Common myeloid progenitor, CD34-positive (primary cell): Measurements from ENCODE around the gene SELENOO.

Experiments
- CTCF ChIA-PET: fragments of 350-600 bp; sonication (Branson Sonifier 250); formaldehyde crosslinking; loops from one replicate; lab custom pipeline; 2021; ENCODE audit warnings: antibody characterized with exemption; lab: Charles Lee
- POLR2A ChIA-PET: fragments of 350-600 bp; sonication (Branson Sonifier 250); formaldehyde crosslinking; loops from one replicate; lab custom pipeline; 2021; ENCODE audit warnings: antibody characterized with exemption; lab: Charles Lee
- DNase-seq, 3 donors: peaks; one replicate each; pipeline versions ENCODE4 v3.0.0 to v3.0.0-alpha.2; 2013
- H3K27ac ChIP-seq, 2 experiments: 1 replicate in 1 of 2; 2 replicates in 1 of 2; pipeline ENCODE4 v1.7.0; 2013; ENCODE audit warnings: inconsistent platforms in 2 of 2, low read length in 2 of 2, mild to moderate bottlenecking in 2 of 2, low read depth in 1 of 2, moderate library complexity in 1 of 2; ENCODE audit not compliant: severe bottlenecking in 2 of 2, insufficient read depth in 1 of 2, poor library complexity in 1 of 2
- H3K27me3 ChIP-seq, 5 experiments: replicated peaks in 2 of 5; 1 replicate in 3 of 5; 2 replicates in 2 of 5; pipeline versions ENCODE4 v1.6.1 to v1.7.0; 2013; ENCODE audit warnings: low read length in 4 of 5, mild to moderate bottlenecking in 2 of 5, moderate library complexity in 2 of 5, inconsistent platforms in 1 of 5; ENCODE audit not compliant: insufficient read depth in 5 of 5, control insufficient read depth in 4 of 5
- H3K36me3 ChIP-seq, 4 experiments: 1 replicate in 2 of 4; 2 replicates in 2 of 4; pipeline versions ENCODE4 v1.6.1 to v1.7.0; 2013; ENCODE audit warnings: low read length in 3 of 4, control low read depth in 1 of 4, mild to moderate bottlenecking in 1 of 4; ENCODE audit not compliant: control insufficient read depth in 4 of 4, insufficient read depth in 4 of 4
- H3K4me1 ChIP-seq, 4 experiments: 1 replicate in 3 of 4; 2 replicates in 1 of 4; pipeline versions ENCODE4 v1.6.1 to v1.7.1; 2013; ENCODE audit warnings: low read length in 3 of 4, mild to moderate bottlenecking in 3 of 4, control low read depth in 1 of 4, inconsistent platforms in 1 of 4, moderate library complexity in 1 of 4; ENCODE audit not compliant: control insufficient read depth in 4 of 4, insufficient read depth in 4 of 4; ENCODE audit errors: control extremely low read depth in 1 of 4
- H3K4me3 ChIP-seq, 7 experiments: 1 replicate in 4 of 7; 2 replicates in 3 of 7; pipeline versions ENCODE4 v1.5.1 to v1.7.0; 2013; ENCODE audit warnings: mild to moderate bottlenecking in 7 of 7, low read length in 6 of 7, moderate library complexity in 6 of 7, inconsistent platforms in 2 of 7, low read depth in 2 of 7, control low read depth in 1 of 7; ENCODE audit not compliant: insufficient read depth in 4 of 7, control insufficient read depth in 1 of 7; ENCODE audit errors: extremely low read depth in 1 of 7
- H3K9me3 ChIP-seq, 5 experiments: 1 replicate in 4 of 5; 2 replicates in 1 of 5; pipeline versions ENCODE4 v1.6.1 to v1.7.1; 2013; ENCODE audit warnings: low read length in 4 of 5, mild to moderate bottlenecking in 2 of 5, inconsistent platforms in 1 of 5, low read depth in 1 of 5, moderate library complexity in 1 of 5; ENCODE audit not compliant: control insufficient read depth in 4 of 5, insufficient read depth in 2 of 5; ENCODE audit errors: control extremely low read depth in 1 of 5
- WGBS: methylation state at CpG from one replicate; pipeline ENCODE4 v1.1.5; 2013; ENCODE audit not compliant: insufficient coverage; 5-methylcytosine and 5-hydroxymethylcytosine counted together

Gene SELENOO

GRCh38 chr22:50228366-50228765 is 27.6 kb downstream of the SELENOO start:
- Histone ChIP-seq H3K27me3 (no peaks in the 10 kb centered on the region), H3K4me3 (no peak overlapping the region), H3K4me1 (no peaks in the 10 kb centered on the region), H3K36me3 (peaks cover 3 to 68% (median 36%) of the 10 kb centered on the region in 4 experiments), H3K27ac (no peak overlapping the region), H3K9me3 (no peaks in the 10 kb centered on the region)
- WGBS, result 97% methylated on average over 9 of the region's 9 CpGs
- no peak for DNase-seq
- ChIA-PET POLR2A (no interaction called here), CTCF (no interaction called here)

GRCh38 chr22:50229370-50229769 is 28.6 kb downstream of the SELENOO start:
- Histone ChIP-seq H3K4me1 (no peaks in the 10 kb centered on the region), H3K36me3 (peaks cover 3 to 64% (median 33%) of the 10 kb centered on the region in 4 experiments), H3K9me3 (no peaks in the 10 kb centered on the region), H3K27me3 (no peaks in the 10 kb centered on the region), H3K4me3 (no peak overlapping the region), H3K27ac (no peak overlapping the region)
- DNase-seq, result no peak
- ChIA-PET CTCF (interaction anchor here (0.8 to 1.7 kb wide), 2 partner anchors 7 to 10 kb away, joined by 3 to 4 read pairs; no protein-coding TSS in a partner anchor), POLR2A (no interaction called here)
- 99% methylated on average over 12 of the region's 16 CpGs for WGBS

GRCh38 chr22:50232481-50233151 is 31.8 kb downstream of the SELENOO start:
- Histone ChIP-seq H3K9me3 (no peaks in the 10 kb centered on the region), H3K4me3 (no peak overlapping the region), H3K36me3 (peaks cover 4 to 47% (median 26%) of the 10 kb centered on the region in 4 experiments), H3K27ac (no peak overlapping the region), H3K4me1 (no peaks in the 10 kb centered on the region), H3K27me3 (no peaks in the 10 kb centered on the region)
- POLR2A ChIA-PET, result no interaction called here
- no peak for DNase-seq
- WGBS, result 98% methylated on average over 17 of the region's 20 CpGs
- CTCF ChIA-PET, result no interaction called here

GRCh38 chr22:50233223-50233622 is 32.4 kb downstream of the SELENOO start:
- DNase-seq, result no peak
- no peak overlapping the region for H3K27ac ChIP-seq
- ChIA-PET POLR2A (no interaction called here), CTCF (no interaction called here)
- WGBS, result 98% methylated on average over 13 of the region's 18 CpGs
- peaks cover 4 to 49% (median 25%) of the 10 kb centered on the region in 4 experiments for H3K36me3 ChIP-seq
- no peaks in the 10 kb centered on the region for H3K4me1 ChIP-seq
- no peaks in the 10 kb centered on the region for H3K27me3 ChIP-seq
- H3K4me3 ChIP-seq, result no peak overlapping the region
- no peaks in the 10 kb centered on the region for H3K9me3 ChIP-seq

GRCh38 chr22:50236731-50237409 is 36.1 kb downstream of the SELENOO start:
- Histone ChIP-seq H3K4me3 (no peak overlapping the region), H3K4me1 (peaks cover 0 to 10% (median 7%) of the 10 kb centered on the region in 4 experiments), H3K9me3 (no peaks in the 10 kb centered on the region), H3K27ac (no peak overlapping the region), H3K27me3 (no peaks in the 10 kb centered on the region), H3K36me3 (peaks cover 5 to 50% (median 30%) of the 10 kb centered on the region in 4 experiments)
- CTCF ChIA-PET, result interaction anchor here (0.7 to 2.3 kb wide), 11 partner anchors 11 to 469 kb away, joined by 3 to 9 read pairs (median 3); no protein-coding TSS in a partner anchor
- WGBS, result 85% methylated on average over 11 of the region's 11 CpGs
- POLR2A ChIA-PET, result no interaction called here
- peak; percentile 34 to 65 (median 55) for DNase-seq

- H3K36me3 ChIP-seq, result peaks cover 5 to 37% (median 22%) of the 10 kb centered on the region in 4 experiments
- ChIA-PET POLR2A (no interaction called here), CTCF (interaction anchor here (1.2 to 1.9 kb wide), 2 partner anchors 9 to 32 kb away, joined by 4 read pairs; no protein-coding TSS in a partner anchor)
- no peak overlapping the region for H3K27ac ChIP-seq
- DNase-seq, result no peak
- no peak overlapping the region for H3K4me3 ChIP-seq
- peaks cover 4 to 27% (median 23%) of the 10 kb centered on the region in 4 experiments for H3K4me1 ChIP-seq
- WGBS, result 56% methylated on average over 6 of the region's 9 CpGs
- no peaks in the 10 kb centered on the region for H3K27me3 ChIP-seq
- H3K9me3 ChIP-seq, result no peaks in the 10 kb centered on the region
Measured at GRCh38 chr22:50238755-50239154, 37.9 kb downstream of the SELENOO start.
